HFFc6 (cell line): Measurements from ENCODE around the gene RAD51C. TPM values are rescaled to one million over a fixed set of nuclear protein-coding genes. Genes with fewer than 3 reads are reported as not detected.
"Not testable (repeated sequence)": the region's sequence is repeated elsewhere in the genome, so short reads cannot be mapped to it uniquely, and the experiment has no call there.

ENCODE experiments used
- DNase-seq: peaks from one replicate; pipeline ENCODE4 v3.0.0-alpha.2; 2018
- H3K27ac Mint-ChIP-seq: 2 replicates; pipeline ENCODE4 v1.8.0; 2020; ENCODE audit warnings: mild to moderate bottlenecking, mixed read lengths
- H3K27me3 Mint-ChIP-seq: 2 replicates; pipeline ENCODE4 v1.8.0; 2021; ENCODE audit warnings: mild to moderate bottlenecking, moderate library complexity, mixed read lengths; ENCODE audit not compliant: insufficient read depth
- H3K36me3 Mint-ChIP-seq: 2 replicates; pipeline ENCODE4 v1.8.0; 2021; ENCODE audit warnings: low read depth, mixed read lengths
- H3K4me1 Mint-ChIP-seq: 2 replicates; pipeline ENCODE4 v1.8.0; 2020; ENCODE audit warnings: low read depth, mixed read lengths
- H3K4me3 Mint-ChIP-seq: 2 replicates; pipeline ENCODE4 v1.8.0; 2020; ENCODE audit warnings: mild to moderate bottlenecking, moderate library complexity, mixed read lengths
- H3K9me3 Mint-ChIP-seq: 2 replicates; pipeline ENCODE4 v1.8.0; 2020; ENCODE audit warnings: mild to moderate bottlenecking, mixed read lengths
- total RNA-seq, 6 experiments: library from RNA; stranded (reverse); fragmentation: NEBNext Ultra II Directional; extraction: Animal tissue kit (Norgen Biotek cat#: 25700); gene quantifications; 2 replicates in 1 of 6; 3 replicates in 5 of 6; pipeline ENCODE4 v1.2.3, GENCODE V29; 2021
- TF ChIP-seq, protein P1 (sequence below): fragments of 200-600 bp; sonication (generic); IDR thresholded peaks from 2 replicates; pipeline ENCODE4 v1.5.0; 2021; ENCODE audit warnings: antibody characterized with exemption, mild to moderate bottlenecking

RAD51C gene
- total RNA-seq, 6 experiments from 2014 or later, result 20.8 to 27.4 (median 24.8) TPM

DNA sequence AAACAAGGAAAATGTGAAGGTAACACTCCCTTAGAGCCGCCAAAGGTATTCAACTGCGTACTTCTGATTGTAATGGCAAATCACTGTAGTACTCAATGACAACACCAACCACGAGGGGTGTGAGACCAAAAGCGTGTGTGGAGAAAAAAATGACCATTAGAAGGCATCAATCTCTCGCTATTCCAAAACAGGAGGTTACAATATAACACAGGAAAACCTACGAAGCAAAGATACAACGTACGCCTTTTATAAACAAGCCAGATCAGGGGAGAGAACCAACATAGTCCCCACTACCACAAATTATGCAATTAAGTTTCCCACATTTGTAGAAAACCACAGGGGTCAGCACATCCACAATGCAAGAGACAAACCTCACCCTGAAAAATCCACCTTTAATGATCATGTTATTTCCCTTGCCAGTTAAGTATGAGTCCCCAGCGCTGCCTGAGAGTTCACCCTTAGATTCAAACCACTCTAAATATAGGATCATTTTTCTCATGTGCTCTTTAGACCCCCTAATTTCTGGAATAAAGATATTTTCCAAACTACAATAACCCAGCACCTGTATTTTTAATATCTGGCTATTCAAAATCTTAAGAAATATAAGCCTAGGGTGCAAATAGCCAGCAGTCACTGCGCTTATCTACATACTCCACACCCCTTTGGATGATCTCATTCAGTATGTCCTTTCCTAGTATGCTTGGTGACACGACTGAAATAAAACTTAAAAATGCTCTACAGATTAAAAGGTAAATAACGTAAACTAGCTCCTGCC lies 13.0 kb upstream of the RAD51C start:
- Mint-ChIP-seq H3K4me3 (no peak overlapping the region), H3K27me3 (peaks cover 3% of the 10 kb centered on the region), H3K4me1 (peaks cover 7% of the 10 kb centered on the region), H3K36me3 (no peaks in the 10 kb centered on the region), H3K9me3 (no peaks in the 10 kb centered on the region), H3K27ac (0 out of 2 replicates have a peak overlapping the region, but pooled peaks have one; percentile 29)
- peak; percentile 57 for DNase-seq
- TF ChIP-seq, protein P1, sequence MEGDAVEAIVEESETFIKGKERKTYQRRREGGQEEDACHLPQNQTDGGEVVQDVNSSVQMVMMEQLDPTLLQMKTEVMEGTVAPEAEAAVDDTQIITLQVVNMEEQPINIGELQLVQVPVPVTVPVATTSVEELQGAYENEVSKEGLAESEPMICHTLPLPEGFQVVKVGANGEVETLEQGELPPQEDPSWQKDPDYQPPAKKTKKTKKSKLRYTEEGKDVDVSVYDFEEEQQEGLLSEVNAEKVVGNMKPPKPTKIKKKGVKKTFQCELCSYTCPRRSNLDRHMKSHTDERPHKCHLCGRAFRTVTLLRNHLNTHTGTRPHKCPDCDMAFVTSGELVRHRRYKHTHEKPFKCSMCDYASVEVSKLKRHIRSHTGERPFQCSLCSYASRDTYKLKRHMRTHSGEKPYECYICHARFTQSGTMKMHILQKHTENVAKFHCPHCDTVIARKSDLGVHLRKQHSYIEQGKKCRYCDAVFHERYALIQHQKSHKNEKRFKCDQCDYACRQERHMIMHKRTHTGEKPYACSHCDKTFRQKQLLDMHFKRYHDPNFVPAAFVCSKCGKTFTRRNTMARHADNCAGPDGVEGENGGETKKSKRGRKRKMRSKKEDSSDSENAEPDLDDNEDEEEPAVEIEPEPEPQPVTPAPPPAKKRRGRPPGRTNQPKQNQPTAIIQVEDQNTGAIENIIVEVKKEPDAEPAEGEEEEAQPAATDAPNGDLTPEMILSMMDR, result no peak

DNA sequence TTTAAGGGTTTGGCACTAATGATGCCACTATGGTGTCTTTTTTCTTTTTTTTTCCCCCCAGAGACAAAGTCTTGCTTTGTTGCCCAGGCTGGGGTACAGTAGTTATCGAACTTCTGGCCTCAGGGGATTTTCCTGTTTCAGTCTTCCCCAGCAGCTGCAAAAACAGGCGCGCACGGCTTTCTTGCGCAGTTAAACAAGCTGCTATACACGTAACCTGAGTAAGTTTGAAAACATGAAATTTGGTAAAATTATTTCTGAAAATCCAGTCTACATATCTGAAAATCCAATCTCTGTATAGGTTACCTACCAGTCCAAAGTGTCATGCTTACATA lies 12.4 kb upstream of the RAD51C start:
- H3K27me3 Mint-ChIP-seq, result peaks cover 3% of the 10 kb centered on the region
- no peak overlapping the region for H3K27ac Mint-ChIP-seq
- TF ChIP-seq, protein P1, result no peak
- no peaks in the 10 kb centered on the region for H3K9me3 Mint-ChIP-seq
- peaks cover 7% of the 10 kb centered on the region for H3K4me1 Mint-ChIP-seq
- no peak overlapping the region for H3K4me3 Mint-ChIP-seq
- no peaks in the 10 kb centered on the region for H3K36me3 Mint-ChIP-seq
- DNase-seq, result no peak

DNA sequence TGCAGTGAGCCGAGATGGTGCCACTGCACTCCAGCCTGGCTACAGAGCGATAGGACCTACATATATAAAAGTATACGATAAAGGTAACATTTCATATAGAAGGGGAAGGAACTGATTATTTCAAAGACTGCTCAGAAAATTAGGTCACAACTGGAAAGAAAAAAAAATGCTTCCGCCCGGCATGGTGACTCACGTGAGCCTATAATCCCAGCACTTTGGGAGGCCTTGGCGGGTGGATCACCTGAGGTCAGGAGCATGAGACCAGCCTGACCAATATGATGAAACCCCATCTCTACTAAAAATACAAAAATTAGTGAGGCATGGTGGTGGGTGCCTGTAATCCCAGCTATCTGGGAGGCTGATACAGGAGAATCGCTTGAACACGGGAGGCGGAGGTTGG lies 8.4 kb upstream of the RAD51C start:
- Mint-ChIP-seq H3K4me1 (no peaks in the 10 kb centered on the region), H3K9me3 (no peaks in the 10 kb centered on the region), H3K36me3 (no peaks in the 10 kb centered on the region), H3K4me3 (no peak overlapping the region), H3K27ac (no peak overlapping the region), H3K27me3 (peaks cover 9% of the 10 kb centered on the region)
- TF ChIP-seq, protein P1, result no peak
- no peak for DNase-seq

DNA sequence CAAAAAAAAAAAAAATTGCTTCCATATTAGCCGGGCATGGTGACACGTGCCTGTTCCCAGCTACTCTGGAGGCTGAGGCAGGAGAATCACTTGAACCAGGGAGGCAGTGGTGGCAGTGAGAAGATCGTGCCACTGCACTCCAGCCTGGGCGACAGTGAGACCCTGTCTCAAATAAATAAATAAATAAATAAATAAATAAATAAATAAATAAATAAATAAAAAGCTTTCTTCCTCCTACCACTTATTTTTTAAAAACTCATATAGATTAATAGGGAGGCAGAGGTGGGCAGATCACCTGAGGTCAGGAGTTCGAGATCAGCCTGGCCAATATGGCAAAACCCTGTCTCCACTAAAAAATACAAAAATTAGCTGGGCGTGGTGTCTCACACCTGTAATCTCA lies 7.9 kb upstream of the RAD51C start:
- DNase-seq, H3K9me3 Mint-ChIP-seq, H3K27me3 Mint-ChIP-seq, H3K4me1 Mint-ChIP-seq, H3K27ac Mint-ChIP-seq, H3K36me3 Mint-ChIP-seq, H3K4me3 Mint-ChIP-seq: not testable (repeated sequence)

DNA sequence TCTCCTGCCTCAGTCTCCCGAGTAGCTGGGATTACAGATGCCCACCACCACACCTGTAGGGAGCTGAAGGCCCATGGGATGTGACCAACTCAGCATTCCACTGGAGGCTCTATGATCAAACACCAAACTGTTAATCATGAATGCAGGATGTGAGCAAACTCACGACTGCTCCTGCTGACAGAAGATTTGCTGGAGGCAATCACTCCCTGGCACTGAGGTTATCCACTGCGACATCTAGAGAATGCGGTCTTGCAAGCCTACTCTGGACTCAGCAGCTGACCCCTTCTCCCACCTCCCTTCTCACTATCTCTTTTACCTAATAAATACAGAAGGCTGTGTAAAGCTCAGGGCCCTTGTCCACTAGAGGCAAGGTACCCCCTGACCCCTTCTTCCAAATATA lies 5.4 kb upstream of the RAD51C start:
- H3K27me3 Mint-ChIP-seq, result peaks cover 7% of the 10 kb centered on the region
- no peaks in the 10 kb centered on the region for H3K9me3 Mint-ChIP-seq
- no peak overlapping the region for H3K27ac Mint-ChIP-seq
- H3K4me3 Mint-ChIP-seq, result no peak overlapping the region
- no peaks in the 10 kb centered on the region for H3K36me3 Mint-ChIP-seq
- TF ChIP-seq, protein P1, result no peak
- DNase-seq, result no peak
- peaks cover under 1% of the 10 kb centered on the region; the same call in 1 of the 2 replicates for H3K4me1 Mint-ChIP-seq

DNA sequence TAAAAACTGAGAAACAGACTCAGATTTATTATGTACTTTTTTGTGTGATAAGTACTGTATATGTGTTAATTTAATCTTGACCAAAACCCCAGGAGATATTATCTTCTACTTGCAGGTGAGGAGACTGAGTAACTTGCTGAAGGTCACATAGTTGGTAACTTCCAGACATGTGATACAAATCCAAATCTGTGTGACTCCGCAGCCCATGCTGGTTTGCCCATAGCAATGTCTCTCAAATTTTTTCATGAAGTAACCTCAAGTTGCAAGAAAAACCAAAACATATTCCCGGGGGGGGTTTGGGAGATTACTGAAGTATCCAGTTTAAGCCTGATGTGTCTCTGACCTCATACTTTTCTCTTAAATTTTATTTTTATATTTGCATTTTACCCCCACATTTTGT lies 3.9 kb upstream of the RAD51C start:
- TF ChIP-seq, protein P1, result no peak
- H3K9me3 Mint-ChIP-seq, result no peaks in the 10 kb centered on the region
- H3K27ac Mint-ChIP-seq, result no peak overlapping the region
- H3K4me1 Mint-ChIP-seq, result peaks cover 15% of the 10 kb centered on the region
- DNase-seq, result no peak
- H3K36me3 Mint-ChIP-seq, result no peaks in the 10 kb centered on the region; the same call in 1 of the 2 replicates
- H3K27me3 Mint-ChIP-seq, result peaks cover 9% of the 10 kb centered on the region
- H3K4me3 Mint-ChIP-seq, result no peak overlapping the region

DNA sequence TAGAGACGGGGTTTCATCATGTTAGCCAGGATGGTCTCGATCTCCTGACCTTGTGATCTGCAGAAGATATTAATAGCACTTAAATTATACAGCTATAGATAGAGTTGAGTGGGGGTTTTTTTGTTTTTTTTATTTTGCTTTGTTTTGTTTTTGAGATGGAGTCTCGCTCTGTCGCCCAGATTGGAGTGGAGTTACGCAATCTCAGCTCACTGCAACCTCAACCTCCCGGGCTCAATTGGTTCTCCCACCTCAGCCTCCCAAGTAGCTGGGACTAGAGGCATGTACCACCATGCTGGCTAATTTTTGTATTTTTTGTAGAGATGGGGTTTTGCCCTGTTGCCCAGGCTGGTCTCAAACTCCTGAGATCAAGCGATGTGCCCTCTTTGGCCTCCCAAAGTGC lies 2.4 kb upstream of the RAD51C start:
- H3K4me3 Mint-ChIP-seq, DNase-seq, H3K9me3 Mint-ChIP-seq, H3K36me3 Mint-ChIP-seq, H3K27me3 Mint-ChIP-seq, H3K27ac Mint-ChIP-seq: not testable (repeated sequence)
- H3K4me1 Mint-ChIP-seq, result peaks cover 25% of the 10 kb centered on the region
